Measurements from ENCODE around the gene C19orf67. TPM values are rescaled to one million over a fixed set of nuclear protein-coding genes. Genes with fewer than 3 reads are reported as not detected.

The C19orf67 gene
- total RNA-seq, 1 experiment from 2014 or later: not detected

DNA sequence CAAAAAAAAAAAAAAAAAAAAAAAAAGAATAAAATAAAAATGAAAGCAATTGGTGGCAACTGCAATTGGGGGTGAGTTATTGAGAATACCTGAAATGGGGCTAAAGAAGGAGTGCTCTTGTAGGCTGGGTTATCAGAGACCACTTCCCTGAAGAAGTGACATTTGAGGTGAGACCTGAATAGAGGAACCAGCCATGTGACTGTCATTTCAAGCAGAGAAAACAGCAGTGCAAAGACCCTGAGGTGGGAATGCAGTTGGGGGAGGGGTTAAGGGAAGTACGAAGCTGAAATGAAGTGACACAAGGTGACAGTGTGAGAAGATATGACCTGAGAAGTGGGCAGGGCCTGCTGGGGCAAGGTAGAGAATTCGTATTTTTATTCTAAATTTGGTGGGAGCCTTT is 19.4 kb downstream of the C19orf67 start:
- POLR2A ChIA-PET: interaction anchor here (0.7 kb wide), 1 partner anchor 78 kb away, joined by 3 read pairs; no protein-coding TSS in a partner anchor
- no peaks in the 10 kb centered on the region for H3K27me3 ChIP-seq (ENCODE audit: insufficient read depth, low read length)
- H3K79me2 ChIP-seq (ENCODE audit: insufficient read depth, low read length): no peaks in the 10 kb centered on the region
- DNase-seq (ENCODE audit: low read depth, low spot score): no peak
- H3K4me1 ChIP-seq (ENCODE audit: control insufficient read depth in 1 of 2, insufficient read depth in 2 of 2, low read length in 2 of 2): peaks cover 11% of the 10 kb centered on the region in 2 experiments; a peak in 2 of 4 replicates
- CTCF ChIA-PET: no interaction called here
- H3K4me3 ChIP-seq (replicated peaks in 1 of 2; ENCODE audit: low read depth in 1 of 2, low read length in 2 of 2): no peak overlapping the region
- no peak for ATAC-seq
- H3K4me2 ChIP-seq (ENCODE audit: low read length): no peak overlapping the region
- no peak overlapping the region for H3K27ac ChIP-seq (ENCODE audit: low read depth, low read length)
- H2AFZ ChIP-seq (ENCODE audit: low read depth, low read length, poor library complexity, severe bottlenecking): peak overlapping the region; percentile 30
- H3K9me3 ChIP-seq (ENCODE audit: control insufficient read depth in 1 of 2, insufficient read depth in 1 of 2, low read depth in 1 of 2, low read length in 2 of 2): no peaks in the 10 kb centered on the region; a peak in 1 of 4 replicates
- intact Hi-C loops (cut with micrococcal nuclease): no loop called here
- BruUV-seq (replicated peaks): no TSS peak
- RAD21 ChIA-PET (ENCODE audit: low non-redundant PET in 1 of 2, low total read pairs in 2 of 2, uncharacterized antibody in 2 of 2, unreplicated experiment in 2 of 2): no interaction called here
- H4K20me1 ChIP-seq (ENCODE audit: insufficient read depth): no peaks in the 10 kb centered on the region
- no peaks in the 10 kb centered on the region for H3K9me2 ChIP-seq (ENCODE audit: insufficient read depth)
- no peaks in the 10 kb centered on the region for H3K36me3 ChIP-seq (ENCODE audit: control insufficient read depth in 1 of 2, insufficient read depth in 2 of 2, low read length in 2 of 2)
- TF ChIP-seq TCF7L2 (IDR thresholded peaks at IDR 0.05; ENCODE audit: borderline replicate concordance, extremely low read depth, insufficient read depth, insufficient read length) (no peak), JUND (IDR thresholded peaks at IDR 0.05) (no peak), EZH2phosphoT487 (IDR thresholded peaks at IDR 0.05; ENCODE audit: borderline replicate concordance) (no peak), CBX3 (IDR thresholded peaks at IDR 0.05; ENCODE audit: low read depth) (no peak), POLR2A (IDR thresholded peaks at IDR 0.05; ENCODE audit: borderline replicate concordance, extremely low read depth, insufficient read depth, insufficient read length) (no peak), YY1 (IDR thresholded peaks at IDR 0.05; ENCODE audit: extremely low read depth, insufficient replicate concordance, low read depth, low read length) (no peak), ZNF274 (IDR thresholded peaks at IDR 0.05; ENCODE audit: low read depth, low read length) (no peak), EGR1 (IDR thresholded peaks at IDR 0.05; ENCODE audit: low read depth) (no peak), CEBPB (IDR thresholded peaks at IDR 0.05; ENCODE audit: low read depth) (no peak), RAD21 (IDR thresholded peaks at IDR 0.05; ENCODE audit: low read depth) (no peak), SIN3A (IDR thresholded peaks at IDR 0.05; ENCODE audit: low read depth) (no peak), ELF1 (IDR thresholded peaks at IDR 0.05; ENCODE audit: borderline replicate concordance, low read depth) (no peak), ZFX (IDR thresholded peaks at IDR 0.05) (no peak), SP1 (IDR thresholded peaks at IDR 0.05; ENCODE audit: low read depth) (no peak), FOSL1 (IDR thresholded peaks at IDR 0.05; ENCODE audit: low read depth) (no peak), EZH2 (IDR thresholded peaks at IDR 0.05) (no peak)
- TF ChIP-seq, protein P1, sequence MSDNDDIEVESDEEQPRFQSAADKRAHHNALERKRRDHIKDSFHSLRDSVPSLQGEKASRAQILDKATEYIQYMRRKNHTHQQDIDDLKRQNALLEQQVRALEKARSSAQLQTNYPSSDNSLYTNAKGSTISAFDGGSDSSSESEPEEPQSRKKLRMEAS (IDR thresholded peaks at IDR 0.05): no peak
- TF ChIP-seq, protein P2, sequence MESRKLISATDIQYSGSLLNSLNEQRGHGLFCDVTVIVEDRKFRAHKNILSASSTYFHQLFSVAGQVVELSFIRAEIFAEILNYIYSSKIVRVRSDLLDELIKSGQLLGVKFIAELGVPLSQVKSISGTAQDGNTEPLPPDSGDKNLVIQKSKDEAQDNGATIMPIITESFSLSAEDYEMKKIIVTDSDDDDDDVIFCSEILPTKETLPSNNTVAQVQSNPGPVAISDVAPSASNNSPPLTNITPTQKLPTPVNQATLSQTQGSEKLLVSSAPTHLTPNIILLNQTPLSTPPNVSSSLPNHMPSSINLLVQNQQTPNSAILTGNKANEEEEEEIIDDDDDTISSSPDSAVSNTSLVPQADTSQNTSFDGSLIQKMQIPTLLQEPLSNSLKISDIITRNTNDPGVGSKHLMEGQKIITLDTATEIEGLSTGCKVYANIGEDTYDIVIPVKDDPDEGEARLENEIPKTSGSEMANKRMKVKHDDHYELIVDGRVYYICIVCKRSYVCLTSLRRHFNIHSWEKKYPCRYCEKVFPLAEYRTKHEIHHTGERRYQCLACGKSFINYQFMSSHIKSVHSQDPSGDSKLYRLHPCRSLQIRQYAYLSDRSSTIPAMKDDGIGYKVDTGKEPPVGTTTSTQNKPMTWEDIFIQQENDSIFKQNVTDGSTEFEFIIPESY (IDR thresholded peaks at IDR 0.05; ENCODE audit: extremely low read depth, insufficient replicate concordance, low read length): no peak
- TF ChIP-seq, protein P3, sequence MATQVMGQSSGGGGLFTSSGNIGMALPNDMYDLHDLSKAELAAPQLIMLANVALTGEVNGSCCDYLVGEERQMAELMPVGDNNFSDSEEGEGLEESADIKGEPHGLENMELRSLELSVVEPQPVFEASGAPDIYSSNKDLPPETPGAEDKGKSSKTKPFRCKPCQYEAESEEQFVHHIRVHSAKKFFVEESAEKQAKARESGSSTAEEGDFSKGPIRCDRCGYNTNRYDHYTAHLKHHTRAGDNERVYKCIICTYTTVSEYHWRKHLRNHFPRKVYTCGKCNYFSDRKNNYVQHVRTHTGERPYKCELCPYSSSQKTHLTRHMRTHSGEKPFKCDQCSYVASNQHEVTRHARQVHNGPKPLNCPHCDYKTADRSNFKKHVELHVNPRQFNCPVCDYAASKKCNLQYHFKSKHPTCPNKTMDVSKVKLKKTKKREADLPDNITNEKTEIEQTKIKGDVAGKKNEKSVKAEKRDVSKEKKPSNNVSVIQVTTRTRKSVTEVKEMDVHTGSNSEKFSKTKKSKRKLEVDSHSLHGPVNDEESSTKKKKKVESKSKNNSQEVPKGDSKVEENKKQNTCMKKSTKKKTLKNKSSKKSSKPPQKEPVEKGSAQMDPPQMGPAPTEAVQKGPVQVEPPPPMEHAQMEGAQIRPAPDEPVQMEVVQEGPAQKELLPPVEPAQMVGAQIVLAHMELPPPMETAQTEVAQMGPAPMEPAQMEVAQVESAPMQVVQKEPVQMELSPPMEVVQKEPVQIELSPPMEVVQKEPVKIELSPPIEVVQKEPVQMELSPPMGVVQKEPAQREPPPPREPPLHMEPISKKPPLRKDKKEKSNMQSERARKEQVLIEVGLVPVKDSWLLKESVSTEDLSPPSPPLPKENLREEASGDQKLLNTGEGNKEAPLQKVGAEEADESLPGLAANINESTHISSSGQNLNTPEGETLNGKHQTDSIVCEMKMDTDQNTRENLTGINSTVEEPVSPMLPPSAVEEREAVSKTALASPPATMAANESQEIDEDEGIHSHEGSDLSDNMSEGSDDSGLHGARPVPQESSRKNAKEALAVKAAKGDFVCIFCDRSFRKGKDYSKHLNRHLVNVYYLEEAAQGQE (IDR thresholded peaks at IDR 0.05; ENCODE audit: low read depth): no peak
- TF ChIP-seq, protein P4, sequence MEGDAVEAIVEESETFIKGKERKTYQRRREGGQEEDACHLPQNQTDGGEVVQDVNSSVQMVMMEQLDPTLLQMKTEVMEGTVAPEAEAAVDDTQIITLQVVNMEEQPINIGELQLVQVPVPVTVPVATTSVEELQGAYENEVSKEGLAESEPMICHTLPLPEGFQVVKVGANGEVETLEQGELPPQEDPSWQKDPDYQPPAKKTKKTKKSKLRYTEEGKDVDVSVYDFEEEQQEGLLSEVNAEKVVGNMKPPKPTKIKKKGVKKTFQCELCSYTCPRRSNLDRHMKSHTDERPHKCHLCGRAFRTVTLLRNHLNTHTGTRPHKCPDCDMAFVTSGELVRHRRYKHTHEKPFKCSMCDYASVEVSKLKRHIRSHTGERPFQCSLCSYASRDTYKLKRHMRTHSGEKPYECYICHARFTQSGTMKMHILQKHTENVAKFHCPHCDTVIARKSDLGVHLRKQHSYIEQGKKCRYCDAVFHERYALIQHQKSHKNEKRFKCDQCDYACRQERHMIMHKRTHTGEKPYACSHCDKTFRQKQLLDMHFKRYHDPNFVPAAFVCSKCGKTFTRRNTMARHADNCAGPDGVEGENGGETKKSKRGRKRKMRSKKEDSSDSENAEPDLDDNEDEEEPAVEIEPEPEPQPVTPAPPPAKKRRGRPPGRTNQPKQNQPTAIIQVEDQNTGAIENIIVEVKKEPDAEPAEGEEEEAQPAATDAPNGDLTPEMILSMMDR (IDR thresholded peaks at IDR 0.05 in 2 of 3, conservative IDR thresholded peaks at IDR 0.05 in 1 of 3; ENCODE audit: borderline replicate concordance in 1 of 3, insufficient read depth in 1 of 3, low read depth in 2 of 3, low read length in 2 of 3): no peak
- H3K9ac ChIP-seq (ENCODE audit: low read length): no peak overlapping the region
